HPDE6-E6E7 (cell line): ENCODE data around the gene XKR3.
"Not testable (repeated sequence)": the region's sequence is repeated elsewhere in the genome, so short reads cannot be mapped to it uniquely, and the experiment has no call there.

Experiments used
- DNase-seq: peaks from one replicate; pipeline ENCODE4 v3.0.0; 2011; ENCODE audit warnings: missing footprints; ENCODE audit errors: extremely low spot score

The XKR3 gene

GRCh38 chr22:16824716-16825687 lies at the start of gene XKR3:
Gene XKR3, minus strand, starts transcription at chr22:16825411. Its CDS starts 17,338 bp downstream, at chr22:16808073.
- peak; percentile 9 for DNase-seq

GRCh38 chr22:16869640-16870039 lies 44.4 kb upstream of the XKR3 start:
- DNase-seq: not testable (repeated sequence)

DNA sequence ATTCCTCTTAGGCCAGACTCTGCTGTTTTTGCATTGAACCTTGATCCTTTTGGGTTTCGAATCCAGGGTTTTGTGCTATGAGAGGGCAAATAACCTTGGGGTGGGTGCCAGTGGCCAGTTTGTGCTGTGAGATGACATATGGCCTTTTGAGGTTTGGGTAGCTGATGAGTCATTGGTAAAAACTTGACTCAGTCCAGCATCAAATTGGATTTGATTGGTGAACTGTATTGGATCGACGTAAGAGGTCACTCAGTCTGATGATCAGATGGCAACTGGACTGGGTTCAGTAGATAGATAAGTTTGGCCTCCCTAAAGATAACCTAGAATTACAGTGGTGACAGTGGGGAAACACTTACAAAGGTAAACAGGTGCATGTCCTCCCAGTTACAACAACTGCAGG lies 41.0 kb upstream of the XKR3 start:
- no peak for DNase-seq

DNA sequence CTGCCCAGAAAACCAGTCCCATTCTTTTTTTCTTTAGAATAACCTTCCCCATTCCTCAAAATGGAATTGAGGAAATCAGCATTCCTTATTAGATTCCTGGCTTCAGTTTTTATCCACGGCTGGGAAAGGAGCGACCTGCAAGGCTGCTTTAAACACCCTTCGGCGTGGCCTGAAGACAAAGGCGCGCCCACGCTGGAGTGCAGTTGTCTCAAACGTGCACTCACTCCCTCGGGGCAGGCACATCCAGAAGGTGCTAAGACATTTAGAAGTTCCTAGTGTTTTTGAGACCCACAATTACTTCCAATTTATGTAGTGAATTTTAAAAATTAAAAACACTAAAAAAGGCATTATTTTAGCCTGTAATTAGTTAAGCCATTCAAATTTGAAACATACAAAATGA lies 31.6 kb upstream of the XKR3 start:
- DNase-seq: not testable (repeated sequence)

DNA sequence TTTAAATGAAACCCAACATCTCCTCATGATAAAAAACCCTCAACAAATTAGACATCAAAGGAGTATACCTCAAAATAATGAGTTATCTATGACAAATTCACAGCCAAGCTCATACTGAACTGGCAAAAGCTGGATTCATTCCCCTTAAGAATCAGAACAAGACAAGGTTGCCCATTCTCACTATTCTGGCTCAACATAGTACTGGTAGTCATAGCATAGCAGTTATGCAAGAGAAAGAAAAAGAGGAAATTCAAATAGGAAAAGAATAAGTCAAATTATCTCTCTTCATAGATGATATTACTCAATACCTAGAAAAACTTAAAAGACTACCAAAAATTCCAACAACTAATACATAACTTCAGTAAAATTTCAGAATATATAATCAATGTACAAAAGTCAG lies 29.4 kb upstream of the XKR3 start:
- DNase-seq: no peak

DNA sequence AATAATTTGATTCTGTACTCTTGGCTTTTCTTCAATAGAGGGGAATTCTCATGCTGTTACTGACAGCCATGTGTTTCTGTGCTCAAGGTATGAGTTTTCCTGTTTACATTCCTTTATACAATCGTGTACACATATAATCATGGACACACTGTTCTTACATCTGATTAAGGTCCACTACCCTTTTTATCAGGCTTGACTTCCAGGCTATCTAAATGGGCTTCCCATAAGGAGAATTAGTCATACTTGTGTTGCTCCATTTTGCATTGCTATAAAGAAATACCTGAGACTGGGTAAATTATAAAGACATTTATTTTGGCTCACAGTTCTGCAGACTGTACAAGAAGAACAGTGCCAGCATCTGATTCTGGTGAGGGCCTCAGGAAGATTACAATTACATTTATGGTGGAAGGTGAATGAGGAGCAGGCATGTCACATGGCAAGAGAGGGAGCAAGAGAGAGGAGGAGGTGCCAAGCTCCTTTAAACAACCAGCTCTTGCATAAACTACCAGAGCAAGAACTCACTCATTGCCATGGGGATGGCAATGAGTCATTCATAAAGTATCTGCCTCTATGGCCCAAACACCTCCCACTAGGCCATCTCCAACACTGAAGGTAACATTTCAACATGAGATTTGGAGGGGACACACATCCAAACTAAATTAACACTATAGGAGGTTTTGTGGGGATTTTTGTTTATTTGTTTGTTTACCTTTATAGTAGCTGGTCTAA lies 26.2 kb upstream of the XKR3 start:
- not testable (repeated sequence) for DNase-seq

GRCh38 chr22:16847271-16847670 lies 22.1 kb upstream of the XKR3 start:
- DNase-seq: no peak

DNA sequence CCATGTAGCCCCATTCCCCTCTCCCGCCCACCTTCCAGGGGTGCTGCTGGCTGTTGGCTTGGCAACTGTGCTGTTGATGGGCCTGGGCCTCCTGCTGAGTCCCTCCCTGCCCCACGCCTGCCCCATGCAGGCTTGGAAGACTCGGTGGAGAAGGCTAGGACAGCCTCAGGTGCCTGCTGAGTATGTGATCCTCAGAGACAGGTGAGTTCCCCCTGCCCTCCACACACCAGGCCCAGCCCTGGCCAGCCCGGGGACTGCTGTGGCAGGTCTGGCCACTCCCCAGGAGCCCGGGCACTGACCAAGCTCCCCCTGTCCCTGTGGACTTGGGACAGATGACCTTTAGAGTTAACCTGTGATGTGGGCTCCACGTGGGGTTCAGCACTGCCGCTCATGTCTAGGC lies 20.7 kb upstream of the XKR3 start:
- DNase-seq: no peak

GRCh38 chr22:16845465-16845864 lies 20.3 kb upstream of the XKR3 start:
- no peak for DNase-seq

- no peak for DNase-seq
Measured at GRCh38 chr22:16844529-16844928, 19.3 kb upstream of the XKR3 start.

- no peak for DNase-seq
Measured at GRCh38 chr22:16838073-16838472, 12.9 kb upstream of the XKR3 start.

DNA sequence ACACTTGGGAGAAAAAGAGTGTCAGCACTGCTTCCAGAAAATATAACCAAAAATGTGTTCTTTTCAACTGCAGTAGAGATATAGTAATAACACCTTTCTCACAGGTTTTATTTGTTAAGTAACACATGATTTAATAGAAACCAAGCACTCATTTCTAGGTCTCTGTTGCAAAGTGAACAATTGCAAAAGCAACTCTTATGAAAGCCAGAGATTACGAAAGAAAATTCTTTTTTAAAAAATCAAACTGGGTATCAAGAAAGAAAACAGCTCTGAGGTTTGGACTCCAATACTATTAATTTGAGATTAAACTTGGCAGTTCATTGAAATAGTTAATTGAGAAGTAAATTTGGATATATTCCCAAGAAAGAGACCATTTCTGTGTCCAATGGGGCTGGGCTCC lies 9.8 kb upstream of the XKR3 start:
- DNase-seq: no peak

DNA sequence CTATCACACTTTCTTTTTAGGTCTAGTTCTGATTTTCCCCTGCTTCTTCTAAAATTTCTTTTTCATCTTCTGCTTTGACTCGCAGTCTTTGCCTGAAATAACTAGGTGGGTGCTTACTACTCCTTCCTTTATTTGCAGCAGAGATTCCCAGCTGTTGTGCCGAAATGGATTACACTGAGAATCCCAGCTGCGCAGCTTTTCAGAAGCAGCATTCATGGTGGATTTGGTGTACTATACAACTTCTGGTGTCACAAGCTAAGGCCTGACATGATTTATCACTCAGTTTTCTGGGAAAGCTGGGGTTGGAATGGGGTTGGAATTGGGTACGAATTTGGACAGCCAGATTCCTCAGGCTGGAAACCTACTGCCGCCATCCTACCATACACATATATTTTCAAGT lies 6.0 kb upstream of the XKR3 start:
- no peak for DNase-seq

- no peak for DNase-seq
Measured at GRCh38 chr22:16829985-16830384, 4.8 kb upstream of the XKR3 start.

GRCh38 chr22:16828876-16829275 lies 3.7 kb upstream of the XKR3 start:
- no peak for DNase-seq

- no peak for DNase-seq
Measured at GRCh38 chr22:16827506-16827905, 2.3 kb upstream of the XKR3 start.

DNA sequence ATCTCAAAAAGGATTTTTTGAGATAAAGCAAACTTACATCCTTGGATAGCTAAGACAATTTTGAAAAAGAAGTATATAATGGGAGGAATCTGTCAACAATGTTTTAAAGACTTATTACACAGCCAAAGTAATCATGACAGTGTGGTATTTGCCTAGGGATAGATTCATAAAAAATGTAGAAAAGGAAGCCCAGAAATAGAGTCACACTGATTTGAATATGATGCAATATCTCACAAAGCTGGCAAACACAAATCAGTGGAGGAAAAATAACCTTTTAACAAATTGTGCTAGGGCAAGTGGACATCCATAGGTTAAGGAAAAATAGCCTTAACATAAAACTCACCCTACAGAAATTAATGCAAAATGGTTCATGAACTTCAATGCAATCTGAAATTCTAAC lies 6.0 kb downstream of the XKR3 start:
- no peak for DNase-seq

GRCh38 chr22:16818538-16818937 lies 6.7 kb downstream of the XKR3 start:
- no peak for DNase-seq

DNA sequence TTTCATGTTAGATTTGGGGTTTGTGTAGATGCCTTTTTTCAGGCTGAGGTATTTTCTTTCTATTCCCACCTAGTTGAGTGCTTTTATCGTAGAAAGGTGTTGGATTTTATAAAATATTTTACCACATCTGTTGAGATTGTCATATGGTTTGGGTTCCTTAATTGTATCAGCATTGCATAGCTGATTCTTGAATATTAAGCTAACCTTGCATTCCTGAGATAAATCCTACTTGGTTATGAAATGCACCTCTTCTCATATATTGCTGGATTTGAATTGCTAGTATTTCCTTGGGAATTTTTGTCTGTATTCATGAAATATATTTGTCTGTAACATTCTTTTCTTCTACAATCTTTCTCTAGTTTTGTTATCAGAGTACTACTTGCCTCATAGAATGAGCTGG lies 10.1 kb downstream of the XKR3 start:
- no peak for DNase-seq

DNA sequence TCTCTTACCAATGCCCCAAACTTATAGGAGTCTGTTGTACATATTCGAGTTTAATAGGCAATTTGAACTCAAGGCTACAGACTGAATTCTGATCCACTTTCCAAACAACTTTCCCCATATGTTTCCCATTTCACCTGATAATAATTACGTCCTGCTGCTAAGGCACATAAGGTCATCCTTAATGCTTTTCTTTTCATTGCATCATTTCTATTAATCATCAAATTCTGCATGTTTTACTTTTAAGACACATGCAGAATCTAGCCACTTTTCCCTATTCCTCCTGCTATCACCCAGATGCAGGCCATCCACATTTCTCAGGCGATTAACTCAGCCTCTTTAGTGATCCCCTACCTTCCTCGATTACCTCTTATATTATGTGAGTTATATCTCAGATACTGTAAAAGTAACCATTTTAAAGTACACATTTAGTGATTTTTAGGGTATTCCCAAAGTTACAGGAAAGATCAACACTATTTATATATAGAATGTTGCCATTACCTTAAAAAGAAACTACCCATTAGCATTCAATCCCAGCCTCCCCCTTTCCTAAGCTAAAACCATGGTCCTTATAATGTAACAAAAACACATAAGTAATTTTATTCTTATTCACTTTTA lies 14.9 kb downstream of the XKR3 start:
- no peak for DNase-seq

- no peak for DNase-seq
Measured at GRCh38 chr22:16808744-16809143, 16.5 kb downstream of the XKR3 start.

- no peak for DNase-seq
Measured at GRCh38 chr22:16807109-16807508, 18.1 kb downstream of the XKR3 start.
